H1 (cell line): Measurements from ENCODE around the gene SLC5A11.

ENCODE experiments used
- E2F6 ChIP-seq: IDR thresholded peaks from 2 replicates; pipeline ENCODE4 v1.6.1; 2012; ENCODE audit warnings: inconsistent platforms
- EP300 ChIP-seq, 2 experiments: IDR thresholded peaks; 1 replicate in 1 of 2; 2 replicates in 1 of 2; pipeline ENCODE4 v1.6.1; 2011 to 2012; ENCODE audit warnings: low read depth in 2 of 2, low read length in 2 of 2, mild to moderate bottlenecking in 2 of 2, borderline replicate concordance in 1 of 2, inconsistent platforms in 1 of 2, moderate library complexity in 1 of 2
- JUND ChIP-seq: IDR thresholded peaks from 2 replicates; pipeline ENCODE4 v1.6.1; 2011; ENCODE audit warnings: mild to moderate bottlenecking, improper control_type of control experiment, low read length
- KDM4A ChIP-seq: IDR thresholded peaks from one replicate; pipeline ENCODE4 v1.7.1; 2012; ENCODE audit warnings: low read depth, mild to moderate bottlenecking, moderate library complexity, low read length, inconsistent platforms; ENCODE audit not compliant: severe bottlenecking
- MAFK ChIP-seq: IDR thresholded peaks from 2 replicates; pipeline ENCODE4 v1.6.1; 2012; ENCODE audit warnings: low read depth, mild to moderate bottlenecking, improper control_type of control experiment, low read length
- POLR2A ChIP-seq, 2 experiments: IDR thresholded peaks; 1 replicate in 1 of 2; 2 replicates in 1 of 2; pipeline ENCODE4 v1.6.1; 2011; ENCODE audit warnings: low read depth in 2 of 2, low read length in 2 of 2, mild to moderate bottlenecking in 2 of 2; ENCODE audit errors: control extremely low read depth in 1 of 2
- TCF12 ChIP-seq: IDR thresholded peaks from 2 replicates; pipeline ENCODE4 v1.6.1; 2011; ENCODE audit warnings: low read depth, mild to moderate bottlenecking, low read length
- TF ChIP-seq, protein P1 (sequence below), 3 experiments: IDR thresholded peaks; 1 replicate in 2 of 3; 2 replicates in 1 of 3; pipeline versions ENCODE4 v1.5.1 to v1.6.1; 2011; ENCODE audit warnings: low read length in 3 of 3, mild to moderate bottlenecking in 3 of 3, inconsistent platforms in 2 of 3, low read depth in 1 of 3, moderate library complexity in 1 of 3; ENCODE audit not compliant: insufficient read depth in 1 of 3; ENCODE audit errors: control extremely low read depth in 1 of 3
- TF ChIP-seq, protein P2 (sequence below): IDR thresholded peaks from 2 replicates; pipeline ENCODE4 v1.6.1; 2011; ENCODE audit warnings: low read length, improper control_type of control experiment
- TF ChIP-seq, protein P3 (sequence below): IDR thresholded peaks from 2 replicates; pipeline ENCODE4 v1.6.1; 2012; ENCODE audit warnings: inconsistent platforms

DNA sequence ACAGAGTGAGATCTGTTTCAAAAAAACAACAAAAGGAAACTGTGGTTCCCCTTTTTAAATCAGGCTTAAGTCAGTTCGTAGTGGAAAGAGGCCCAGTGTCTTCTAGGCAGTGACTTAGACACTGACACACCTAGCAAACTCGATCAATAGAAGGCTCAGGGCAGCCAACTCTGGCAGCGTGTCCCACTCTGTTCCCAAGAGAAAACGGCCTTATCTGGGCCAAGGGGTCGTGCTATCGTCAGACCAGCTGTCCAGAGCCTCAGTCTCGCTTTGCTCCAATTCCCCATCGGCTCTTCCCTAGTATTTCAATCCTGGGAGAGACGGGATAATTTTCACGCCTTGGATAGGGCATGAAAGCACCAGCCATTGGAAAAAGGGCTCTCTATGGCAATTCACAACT lies 72.9 kb downstream of the SLC5A11 start:
- TF ChIP-seq, protein P1, sequence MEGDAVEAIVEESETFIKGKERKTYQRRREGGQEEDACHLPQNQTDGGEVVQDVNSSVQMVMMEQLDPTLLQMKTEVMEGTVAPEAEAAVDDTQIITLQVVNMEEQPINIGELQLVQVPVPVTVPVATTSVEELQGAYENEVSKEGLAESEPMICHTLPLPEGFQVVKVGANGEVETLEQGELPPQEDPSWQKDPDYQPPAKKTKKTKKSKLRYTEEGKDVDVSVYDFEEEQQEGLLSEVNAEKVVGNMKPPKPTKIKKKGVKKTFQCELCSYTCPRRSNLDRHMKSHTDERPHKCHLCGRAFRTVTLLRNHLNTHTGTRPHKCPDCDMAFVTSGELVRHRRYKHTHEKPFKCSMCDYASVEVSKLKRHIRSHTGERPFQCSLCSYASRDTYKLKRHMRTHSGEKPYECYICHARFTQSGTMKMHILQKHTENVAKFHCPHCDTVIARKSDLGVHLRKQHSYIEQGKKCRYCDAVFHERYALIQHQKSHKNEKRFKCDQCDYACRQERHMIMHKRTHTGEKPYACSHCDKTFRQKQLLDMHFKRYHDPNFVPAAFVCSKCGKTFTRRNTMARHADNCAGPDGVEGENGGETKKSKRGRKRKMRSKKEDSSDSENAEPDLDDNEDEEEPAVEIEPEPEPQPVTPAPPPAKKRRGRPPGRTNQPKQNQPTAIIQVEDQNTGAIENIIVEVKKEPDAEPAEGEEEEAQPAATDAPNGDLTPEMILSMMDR (IDR thresholded peaks at IDR 0.05; ENCODE audit: control extremely low read depth in 1 of 3, insufficient read depth in 1 of 3, low read depth in 1 of 3, low read length in 3 of 3) = no peak
- TF ChIP-seq, protein P2, sequence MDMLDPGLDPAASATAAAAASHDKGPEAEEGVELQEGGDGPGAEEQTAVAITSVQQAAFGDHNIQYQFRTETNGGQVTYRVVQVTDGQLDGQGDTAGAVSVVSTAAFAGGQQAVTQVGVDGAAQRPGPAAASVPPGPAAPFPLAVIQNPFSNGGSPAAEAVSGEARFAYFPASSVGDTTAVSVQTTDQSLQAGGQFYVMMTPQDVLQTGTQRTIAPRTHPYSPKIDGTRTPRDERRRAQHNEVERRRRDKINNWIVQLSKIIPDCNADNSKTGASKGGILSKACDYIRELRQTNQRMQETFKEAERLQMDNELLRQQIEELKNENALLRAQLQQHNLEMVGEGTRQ = no peak
- no peak for TF ChIP-seq MAFK
- TF ChIP-seq TCF12 = no peak
- TF ChIP-seq POLR2A (IDR thresholded peaks at IDR 0.05; ENCODE audit: control extremely low read depth in 1 of 2, low read depth in 2 of 2, low read length in 2 of 2) = no peak
- TF ChIP-seq EP300 (IDR thresholded peaks at IDR 0.05; ENCODE audit: borderline replicate concordance in 1 of 2, low read depth in 2 of 2, low read length in 2 of 2) = no peak
- TF ChIP-seq KDM4A = no peak
- no peak for TF ChIP-seq E2F6
- TF ChIP-seq, protein P3, sequence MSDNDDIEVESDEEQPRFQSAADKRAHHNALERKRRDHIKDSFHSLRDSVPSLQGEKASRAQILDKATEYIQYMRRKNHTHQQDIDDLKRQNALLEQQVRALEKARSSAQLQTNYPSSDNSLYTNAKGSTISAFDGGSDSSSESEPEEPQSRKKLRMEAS = no peak
- TF ChIP-seq JUND = no peak
